GM12865 (cell line): Measurements from ENCODE around the gene HMGB3.
"Not testable (repeated sequence)": the region's sequence is repeated elsewhere in the genome, so short reads cannot be mapped to it uniquely, and the experiment has no call there.

ENCODE experiments used
- DNase-seq: peaks from one replicate; pipeline ENCODE4 v3.0.0; 2010; ENCODE audit warnings: low read depth
- H3K4me3 ChIP-seq: 2 replicates; pipeline ENCODE4 v1.5.1; 2011; ENCODE audit warnings: mild to moderate bottlenecking, low read depth, low read length, control low read depth
- TF ChIP-seq, protein P1 (sequence below): IDR thresholded peaks from 2 replicates; pipeline ENCODE4 v1.5.1; 2011; ENCODE audit warnings: low read length, control low read depth, low read depth, inconsistent platforms; ENCODE audit not compliant: insufficient read depth; ENCODE audit errors: missing control alignments

HMGB3 gene

DNA sequence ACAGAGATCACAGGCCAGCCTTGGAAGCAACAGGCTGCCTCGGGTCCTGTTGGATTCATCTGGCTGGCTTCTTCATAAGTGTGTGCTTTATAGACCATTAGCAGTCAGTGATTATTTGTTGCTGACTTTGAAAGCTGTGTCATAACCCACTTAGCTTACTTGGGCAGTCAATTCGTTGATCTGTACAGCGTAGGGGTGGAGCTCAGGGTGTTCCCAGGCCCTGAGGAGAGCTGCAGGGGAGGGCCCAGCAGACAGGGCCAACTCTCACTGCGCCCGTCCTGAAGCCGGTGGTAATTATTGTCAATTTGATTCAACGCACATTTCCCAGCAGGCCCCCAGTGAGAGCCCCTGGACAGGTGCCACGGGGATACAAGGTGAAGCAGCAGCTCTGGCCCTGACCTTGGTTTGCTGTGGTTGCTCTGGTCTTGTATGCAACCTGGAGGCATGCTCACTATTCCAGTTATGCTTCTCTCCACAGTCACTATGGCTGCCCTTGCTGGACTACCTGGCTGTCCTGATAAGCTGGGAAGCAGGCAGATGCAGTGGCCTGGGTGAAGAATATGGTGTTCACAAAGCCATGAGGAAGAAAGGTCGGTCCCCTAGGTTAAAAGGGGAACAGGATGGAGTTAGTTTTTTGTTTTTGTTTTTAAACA is 40.1 kb upstream of the HMGB3 start:
- H3K4me3 ChIP-seq: no peak overlapping the region
- no peak for DNase-seq
- TF ChIP-seq, protein P1, sequence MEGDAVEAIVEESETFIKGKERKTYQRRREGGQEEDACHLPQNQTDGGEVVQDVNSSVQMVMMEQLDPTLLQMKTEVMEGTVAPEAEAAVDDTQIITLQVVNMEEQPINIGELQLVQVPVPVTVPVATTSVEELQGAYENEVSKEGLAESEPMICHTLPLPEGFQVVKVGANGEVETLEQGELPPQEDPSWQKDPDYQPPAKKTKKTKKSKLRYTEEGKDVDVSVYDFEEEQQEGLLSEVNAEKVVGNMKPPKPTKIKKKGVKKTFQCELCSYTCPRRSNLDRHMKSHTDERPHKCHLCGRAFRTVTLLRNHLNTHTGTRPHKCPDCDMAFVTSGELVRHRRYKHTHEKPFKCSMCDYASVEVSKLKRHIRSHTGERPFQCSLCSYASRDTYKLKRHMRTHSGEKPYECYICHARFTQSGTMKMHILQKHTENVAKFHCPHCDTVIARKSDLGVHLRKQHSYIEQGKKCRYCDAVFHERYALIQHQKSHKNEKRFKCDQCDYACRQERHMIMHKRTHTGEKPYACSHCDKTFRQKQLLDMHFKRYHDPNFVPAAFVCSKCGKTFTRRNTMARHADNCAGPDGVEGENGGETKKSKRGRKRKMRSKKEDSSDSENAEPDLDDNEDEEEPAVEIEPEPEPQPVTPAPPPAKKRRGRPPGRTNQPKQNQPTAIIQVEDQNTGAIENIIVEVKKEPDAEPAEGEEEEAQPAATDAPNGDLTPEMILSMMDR: no peak

DNA sequence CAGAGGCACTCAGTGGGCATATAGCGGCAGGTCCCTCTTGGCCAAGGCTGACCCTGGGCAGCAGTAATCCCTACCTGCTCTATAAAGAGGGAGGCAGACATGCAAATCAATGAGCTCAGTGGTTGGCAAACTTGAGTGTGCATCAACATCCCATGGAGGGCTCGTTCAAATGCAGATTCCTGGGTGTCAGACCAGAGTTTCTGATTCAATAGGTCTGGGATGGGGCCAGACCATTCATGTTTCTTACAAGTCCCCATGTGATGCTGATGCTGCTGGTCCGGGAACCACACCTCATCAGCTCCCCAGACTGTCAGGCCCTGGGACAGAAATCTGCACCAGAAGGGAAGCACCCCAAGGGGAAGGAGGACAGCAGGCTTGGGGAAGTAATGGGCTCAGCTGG is 38.9 kb upstream of the HMGB3 start:
- H3K4me3 ChIP-seq: no peak overlapping the region
- TF ChIP-seq, protein P1: no peak
- no peak for DNase-seq

DNA sequence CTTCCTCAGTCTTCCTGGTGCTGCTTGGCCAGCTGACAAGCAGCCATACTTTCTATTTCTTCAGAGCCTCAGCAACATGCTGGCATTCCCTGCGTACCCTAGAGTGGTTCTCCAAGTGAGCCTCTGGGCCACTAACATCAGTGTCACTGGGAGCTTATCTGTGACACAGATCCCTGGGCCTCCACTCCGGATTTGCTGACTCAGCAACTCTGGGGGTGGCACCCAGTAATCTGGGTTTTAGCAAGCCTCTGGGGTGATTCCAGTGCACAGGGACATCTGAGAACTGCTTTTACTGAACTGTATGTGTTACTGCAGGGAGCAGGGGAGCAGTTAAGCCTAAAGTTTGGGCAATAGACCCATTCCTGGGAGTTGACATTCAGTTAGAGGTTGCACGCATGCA is 28.2 kb upstream of the HMGB3 start:
- TF ChIP-seq, protein P1: no peak
- no peak for DNase-seq
- no peak overlapping the region for H3K4me3 ChIP-seq

DNA sequence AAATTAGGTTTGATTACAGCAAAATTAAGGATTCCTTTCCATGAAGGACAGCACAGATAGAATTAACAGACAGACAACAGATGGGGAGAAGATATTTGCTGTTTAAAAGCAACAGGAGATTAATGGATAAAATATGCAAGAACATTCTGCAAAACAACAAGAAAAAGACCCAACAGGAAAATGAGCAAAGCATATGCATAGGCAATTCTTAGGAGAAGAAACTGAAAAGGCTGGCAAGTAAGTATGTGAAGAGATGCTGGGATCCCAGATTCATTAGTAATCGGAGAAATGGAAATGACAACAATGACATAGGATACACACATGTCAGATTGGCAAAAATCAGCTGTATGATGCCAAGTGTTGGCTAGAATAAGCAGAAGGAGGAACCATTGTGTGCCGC is 27.5 kb upstream of the HMGB3 start:
- TF ChIP-seq, protein P1: no peak
- no peak overlapping the region for H3K4me3 ChIP-seq
- DNase-seq: no peak

DNA sequence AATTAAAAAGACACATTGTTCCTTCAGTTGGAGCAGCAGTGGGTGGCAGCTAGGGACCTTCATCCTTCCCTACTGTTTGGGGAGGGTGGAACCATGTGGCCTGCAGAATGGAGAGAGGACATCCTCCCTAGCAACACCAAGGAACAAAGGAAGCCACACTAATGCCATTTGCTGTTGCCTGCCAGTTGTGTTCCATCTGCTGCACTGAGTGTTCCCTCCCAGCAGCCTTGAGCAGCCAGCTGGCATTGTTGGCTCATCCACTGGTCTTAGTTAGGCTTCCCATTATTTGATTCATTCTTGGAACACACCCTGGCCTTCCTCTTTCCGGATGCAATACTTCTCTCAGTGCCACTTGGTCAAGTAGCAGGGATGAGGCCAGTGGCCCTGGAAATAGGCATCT is 25.0 kb upstream of the HMGB3 start:
- no peak for DNase-seq
- TF ChIP-seq, protein P1: no peak
- H3K4me3 ChIP-seq: no peak overlapping the region

DNA sequence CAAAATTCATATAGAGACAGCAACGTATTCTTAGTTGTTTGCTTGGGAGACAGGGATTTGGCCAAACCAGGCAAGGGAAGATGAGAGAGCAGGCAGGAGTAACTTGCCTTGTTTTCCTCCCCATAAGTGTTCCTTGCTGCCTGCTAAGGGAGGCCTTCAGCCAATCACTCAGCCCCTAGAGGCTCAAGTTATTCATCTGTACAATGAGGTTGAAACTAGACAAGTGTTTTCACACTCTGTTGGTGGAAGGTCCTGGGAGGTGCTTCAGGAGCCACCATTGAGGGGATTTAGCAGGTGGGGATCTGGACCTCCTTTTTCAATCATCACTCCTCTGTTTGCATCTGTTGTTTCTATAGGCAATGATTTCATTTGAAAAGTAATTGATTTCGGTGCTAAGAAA is 23.6 kb upstream of the HMGB3 start:
- TF ChIP-seq, protein P1: no peak
- DNase-seq: no peak
- no peak overlapping the region for H3K4me3 ChIP-seq

DNA sequence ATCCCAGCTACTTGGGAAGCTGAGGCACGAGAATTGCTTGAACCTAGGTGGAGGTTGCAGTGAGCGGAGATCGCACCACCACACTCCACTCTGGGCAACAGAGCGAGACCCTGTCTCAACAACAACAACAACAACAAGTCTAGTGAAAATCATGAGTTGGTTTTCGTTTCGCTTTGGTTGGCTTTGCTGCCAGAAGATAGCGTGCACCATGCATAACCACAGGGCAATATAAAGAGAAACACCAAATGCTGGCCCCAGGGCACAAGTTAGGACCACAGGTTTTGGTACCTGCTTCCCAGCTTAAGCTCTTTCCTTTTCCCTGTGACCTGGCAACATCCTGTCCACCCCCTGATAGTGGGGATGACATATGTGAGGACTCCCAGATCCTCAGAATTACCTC is 21.5 kb upstream of the HMGB3 start:
- no peak overlapping the region for H3K4me3 ChIP-seq
- DNase-seq: no peak
- TF ChIP-seq, protein P1: no peak

DNA sequence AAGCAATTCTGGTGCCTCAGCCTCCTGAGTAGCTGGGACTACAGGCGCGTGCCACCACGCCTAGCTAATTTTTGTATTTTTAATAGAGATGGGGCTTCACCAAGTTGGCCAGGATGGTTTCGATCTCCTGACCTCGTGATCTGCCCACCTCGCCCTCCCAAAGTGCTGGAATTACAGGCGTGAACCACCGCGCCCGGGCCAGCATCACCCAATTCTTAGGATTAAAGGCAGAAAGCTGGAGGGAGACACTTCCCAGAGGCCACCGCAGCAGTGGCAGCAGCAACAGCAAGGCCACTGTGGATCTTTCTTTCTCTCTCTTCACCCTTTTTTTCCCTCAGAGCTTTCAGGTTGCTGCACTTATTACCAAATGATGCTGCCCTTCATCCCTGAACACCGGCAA is 18.7 kb upstream of the HMGB3 start:
- not testable (repeated sequence) for DNase-seq, H3K4me3 ChIP-seq
